ENCODE data around the gene CCDC74B. TPM values are rescaled to one million over a fixed set of nuclear protein-coding genes. Genes with fewer than 3 reads are reported as not detected.
"Not testable (repeated sequence)": the region's sequence is repeated elsewhere in the genome, so short reads cannot be mapped to it uniquely, and the experiment has no call there.

The CCDC74B gene
- total RNA-seq, 1 donor from 2014 or later: 10.9 TPM

DNA sequence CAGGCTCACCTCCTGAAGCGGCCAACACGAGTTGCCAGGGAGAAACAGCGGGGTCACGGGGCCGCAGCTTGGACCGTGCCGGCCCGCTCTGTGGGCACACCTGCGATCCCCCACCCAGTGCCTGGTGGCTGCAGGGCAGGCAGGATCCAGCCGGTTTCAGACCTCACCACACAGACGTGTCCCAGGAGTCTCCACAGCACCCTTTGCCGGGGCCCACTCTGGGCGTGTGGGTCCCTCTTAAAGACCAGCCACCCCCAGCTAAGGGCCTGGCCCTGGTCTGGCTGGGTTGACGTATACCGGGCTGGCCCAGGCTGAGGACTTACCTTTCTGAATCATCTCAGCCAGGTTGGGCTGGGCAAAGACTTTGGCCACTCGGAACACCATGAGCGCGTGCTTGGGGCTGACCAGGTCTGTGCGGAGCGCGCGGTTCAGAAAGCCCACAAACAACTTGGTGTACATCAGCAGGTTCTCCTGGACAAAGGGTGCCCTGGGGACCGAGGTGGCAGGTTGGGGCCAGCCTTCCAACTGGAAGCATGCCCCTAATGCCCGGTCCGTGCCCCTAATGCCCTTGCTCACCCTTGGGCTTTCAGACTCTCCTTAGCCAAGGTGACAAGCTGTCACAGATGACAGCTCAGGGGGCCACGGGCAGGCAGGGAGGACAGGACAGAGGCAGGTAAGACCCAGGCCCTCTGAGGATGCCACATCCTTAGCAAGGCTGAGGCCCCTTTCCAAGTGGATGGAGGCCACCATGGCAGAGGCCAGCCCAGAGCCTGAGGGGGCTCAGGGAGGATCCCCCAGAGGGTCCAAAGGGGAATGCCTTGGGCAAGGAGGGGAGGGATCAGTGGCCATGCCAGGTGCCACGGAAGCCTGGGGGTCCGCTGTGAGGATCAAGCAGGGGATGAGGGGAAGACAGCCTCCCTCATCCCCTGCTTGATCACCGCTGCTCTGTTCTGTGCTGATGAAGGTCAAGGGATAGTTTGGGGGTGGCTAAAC lies 10.2 kb upstream of the CCDC74B start:
- Mint-ChIP-seq H3K27ac (no peak overlapping the region), H3K9me3 (ENCODE audit: low read depth) (no peaks in the 10 kb centered on the region), H3K4me3 (ENCODE audit: low read depth) (no peak overlapping the region), H3K36me3 (ENCODE audit: insufficient read depth) (no peaks in the 10 kb centered on the region), H3K27me3 (no peaks in the 10 kb centered on the region), H3K4me1 (ENCODE audit: low read depth) (peaks cover 2% of the 10 kb centered on the region)
- no peak for TF ChIP-seq CTCF (IDR thresholded peaks at IDR 0.05; ENCODE audit: unreplicated experiment)
- DNase-seq (ENCODE audit: low spot score, unreplicated experiment): no peak

DNA sequence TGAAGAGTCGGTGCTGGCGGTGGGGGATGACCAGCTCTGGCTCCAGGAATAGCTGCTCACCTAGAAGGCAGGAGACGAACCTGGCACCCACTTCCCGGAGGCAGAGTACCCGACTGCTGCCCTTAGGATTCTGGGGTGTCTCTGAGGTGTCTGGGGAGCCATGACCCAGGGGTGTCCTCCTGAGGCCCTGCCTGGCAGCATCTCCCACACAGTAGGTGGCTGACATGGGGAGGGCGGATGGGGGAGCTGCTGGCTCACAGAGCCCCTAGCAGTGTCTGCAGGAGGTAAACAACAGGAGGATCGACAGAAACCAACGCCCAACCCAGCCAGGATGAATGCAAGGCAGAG lies 9.5 kb upstream of the CCDC74B start:
- H3K4me1 Mint-ChIP-seq (ENCODE audit: low read depth); DNase-seq (ENCODE audit: low spot score, unreplicated experiment); H3K36me3 Mint-ChIP-seq (ENCODE audit: insufficient read depth); H3K27me3 Mint-ChIP-seq; H3K9me3 Mint-ChIP-seq (ENCODE audit: low read depth); H3K27ac Mint-ChIP-seq; H3K4me3 Mint-ChIP-seq (ENCODE audit: low read depth): not testable (repeated sequence)

DNA sequence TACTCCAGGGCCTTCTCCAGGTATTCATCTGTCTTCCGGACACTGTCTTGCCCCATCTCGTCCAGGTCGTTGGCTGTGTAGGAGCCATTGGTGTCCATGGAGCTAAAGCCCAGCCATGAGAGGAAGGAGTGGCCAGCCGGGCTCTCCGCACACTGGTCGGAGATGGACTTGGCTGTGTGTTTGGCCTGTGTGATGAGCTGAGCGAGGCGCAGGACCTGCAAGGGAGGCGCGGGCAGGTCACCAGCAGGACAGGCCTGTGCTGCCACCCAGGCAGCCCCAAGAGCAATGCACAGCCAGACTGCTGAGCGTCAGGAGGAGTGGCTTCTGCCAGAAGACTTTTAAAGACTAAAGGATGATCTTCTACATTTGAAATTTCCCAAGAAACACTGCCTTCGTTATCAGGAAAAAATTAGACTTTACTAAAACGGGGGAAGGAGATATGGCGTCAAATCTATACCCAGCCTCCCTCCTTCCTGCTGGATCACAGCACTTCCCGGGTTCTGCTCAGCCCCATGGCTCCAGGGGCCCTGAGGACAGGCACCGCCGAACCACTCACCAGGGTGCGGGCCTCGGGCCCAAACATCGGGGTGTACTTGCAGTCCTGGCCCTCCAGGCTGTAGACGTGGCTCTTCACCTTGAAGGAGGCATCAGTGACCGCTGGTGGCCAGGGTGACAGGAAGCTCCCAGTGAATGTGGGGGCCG lies 9.0 kb upstream of the CCDC74B start:
- H3K9me3 Mint-ChIP-seq (ENCODE audit: low read depth); H3K4me1 Mint-ChIP-seq (ENCODE audit: low read depth); DNase-seq (ENCODE audit: low spot score, unreplicated experiment); H3K27ac Mint-ChIP-seq; H3K36me3 Mint-ChIP-seq (ENCODE audit: insufficient read depth); H3K27me3 Mint-ChIP-seq; H3K4me3 Mint-ChIP-seq (ENCODE audit: low read depth): not testable (repeated sequence)

DNA sequence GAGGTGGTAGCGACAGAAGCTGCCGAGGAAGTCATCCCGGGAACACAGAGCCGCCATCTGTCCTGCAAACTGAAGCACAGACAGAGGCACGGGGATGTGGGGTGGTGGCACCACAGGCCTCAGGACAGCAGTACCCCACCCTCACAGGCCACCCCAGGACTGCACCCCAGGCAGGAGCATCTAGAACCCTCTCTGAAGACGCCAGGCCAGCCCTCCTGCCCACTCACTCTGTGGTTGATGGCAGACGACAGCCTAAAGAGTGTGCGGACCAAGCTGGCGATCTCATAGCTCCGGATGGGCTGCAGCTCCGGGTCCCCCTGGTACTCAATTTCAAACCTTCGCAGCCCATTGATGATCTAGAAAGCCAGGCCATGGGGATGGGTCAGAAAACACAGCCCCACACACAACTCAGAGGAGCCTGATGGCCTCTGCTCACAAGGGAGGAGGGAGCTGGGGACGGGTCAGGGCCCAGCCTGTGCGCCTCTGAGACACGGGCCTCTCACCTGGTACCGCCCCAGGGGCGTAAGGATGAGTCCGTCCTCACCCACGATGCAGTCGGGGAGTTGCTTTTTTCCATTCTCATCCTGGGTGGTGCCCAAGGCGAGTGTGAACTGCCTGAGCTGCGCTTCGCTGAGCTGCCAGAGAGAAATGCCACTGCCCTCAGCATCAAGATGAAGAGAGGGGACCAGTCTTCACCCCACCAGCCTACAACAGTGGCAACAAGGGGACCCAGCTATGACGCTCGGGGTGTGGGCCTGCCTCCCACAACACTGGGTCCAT lies 8.1 kb upstream of the CCDC74B start:
- DNase-seq (ENCODE audit: low spot score, unreplicated experiment): no peak
- Mint-ChIP-seq H3K4me3 (ENCODE audit: low read depth) (no peak overlapping the region), H3K27ac (peak overlapping the region; percentile 29)

GRCh38 chr2:130152136-130152815 lies 7.4 kb upstream of the CCDC74B start:
- H3K9me3 Mint-ChIP-seq (ENCODE audit: low read depth); H3K4me3 Mint-ChIP-seq (ENCODE audit: low read depth); DNase-seq (ENCODE audit: low spot score, unreplicated experiment); H3K27ac Mint-ChIP-seq; H3K36me3 Mint-ChIP-seq (ENCODE audit: insufficient read depth); H3K4me1 Mint-ChIP-seq (ENCODE audit: low read depth); H3K27me3 Mint-ChIP-seq: not testable (repeated sequence)

More for the DNA sequence above, 8.1 kb upstream of the CCDC74B start:
- Mint-ChIP-seq H3K4me1 (ENCODE audit: low read depth) (peaks cover 2% of the 10 kb centered on the region), H3K36me3 (ENCODE audit: insufficient read depth) (no peaks in the 10 kb centered on the region), H3K27me3 (no peaks in the 10 kb centered on the region), H3K9me3 (ENCODE audit: low read depth) (no peaks in the 10 kb centered on the region)
- no peak for TF ChIP-seq CTCF (IDR thresholded peaks at IDR 0.05; ENCODE audit: unreplicated experiment)

- H3K4me1 Mint-ChIP-seq (ENCODE audit: low read depth); H3K9me3 Mint-ChIP-seq (ENCODE audit: low read depth); H3K4me3 Mint-ChIP-seq (ENCODE audit: low read depth); H3K36me3 Mint-ChIP-seq (ENCODE audit: insufficient read depth); H3K27me3 Mint-ChIP-seq; H3K27ac Mint-ChIP-seq; DNase-seq (ENCODE audit: low spot score, unreplicated experiment): not testable (repeated sequence)
These were observed 6.2 kb upstream of the CCDC74B start for GRCh38 chr2:130151145-130151512.
